A673 (cell line): ENCODE data around the gene RNGTT. TPM values are rescaled to one million over a fixed set of nuclear protein-coding genes. Genes with fewer than 3 reads are reported as not detected.

Experiments
- BruUV-seq: library from RNA; stranded (reverse); fragments of 400-500 nt; replicated peaks from 2 replicates; lab custom pipeline; 2021; lab: Mats Ljungman, UMichigan
- CTCF ChIA-PET: fragments of 300-600 bp; sonication (Branson Sonifier 250); formaldehyde crosslinking; loops from one replicate; lab custom pipeline; 2022; ENCODE audit warnings: antibody characterized with exemption; lab: Charles Lee
- POLR2A ChIA-PET: fragments of 300-600 bp; sonication (Branson Sonifier 250); formaldehyde crosslinking; loops from one replicate; lab custom pipeline; 2022; ENCODE audit warnings: antibody characterized with exemption; ENCODE audit not compliant: low non-redundant PET; lab: Charles Lee
- DNase-seq: peaks from one replicate; pipeline ENCODE4 v3.0.0-alpha.2; 2015; ENCODE audit warnings: low spot score
- H3K27ac ChIP-seq: fragments of 200-600 bp; sonication (generic); 2 replicates; pipeline ENCODE4 v1.5.1; 2016; ENCODE audit warnings: mixed run types, low read depth, mild to moderate bottlenecking, mixed read lengths, antibody characterized with exemption, low read length; ENCODE audit not compliant: poor library complexity, severe bottlenecking
- H3K27me3 ChIP-seq: fragments of 200-600 bp; sonication (generic); replicated peaks from 2 replicates; pipeline ENCODE4 v1.6.1; 2017; ENCODE audit warnings: mixed run types, low read depth, mild to moderate bottlenecking, mixed read lengths, antibody characterized with exemption, low read length; ENCODE audit not compliant: insufficient read depth, poor library complexity
- H3K36me3 ChIP-seq: fragments of 200-600 bp; sonication (generic); 2 replicates; pipeline ENCODE4 v1.6.1; 2016; ENCODE audit warnings: mixed run types, mild to moderate bottlenecking, mixed read lengths, antibody characterized with exemption, low read length; ENCODE audit not compliant: insufficient read depth, poor library complexity, severe bottlenecking
- H3K4me1 ChIP-seq: fragments of 200-600 bp; sonication (generic); 2 replicates; pipeline ENCODE4 v1.6.1; 2017; ENCODE audit warnings: mixed run types, mild to moderate bottlenecking, mixed read lengths, antibody characterized with exemption, low read length; ENCODE audit not compliant: insufficient read depth, poor library complexity, severe bottlenecking
- H3K4me3 ChIP-seq: fragments of 200-600 bp; sonication (generic); 2 replicates; pipeline ENCODE4 v1.5.1; 2016; ENCODE audit warnings: low read depth, mixed run types, mild to moderate bottlenecking, mixed read lengths, low read length; ENCODE audit not compliant: poor library complexity, severe bottlenecking
- H3K9me3 ChIP-seq: fragments of 200-600 bp; sonication (generic); 2 replicates; pipeline ENCODE4 v1.6.1; 2016; ENCODE audit warnings: mixed run types, low read depth, mild to moderate bottlenecking, mixed read lengths, antibody characterized with exemption, low read length; ENCODE audit not compliant: poor library complexity, severe bottlenecking
- EZH2 ChIP-seq: fragments of 200-600 bp; sonication (generic); IDR thresholded peaks from 2 replicates; pipeline ENCODE4 v1.6.1; 2017; ENCODE audit warnings: borderline replicate concordance, low read depth, mild to moderate bottlenecking, mixed read lengths, antibody characterized with exemption, low read length; ENCODE audit not compliant: poor library complexity, severe bottlenecking
- intact Hi-C: fragments of 100-400 bp; cut with micrococcal nuclease; formaldehyde crosslinking; loops from one replicate; pipeline ENCODE4 v1.10.0; 2022; ENCODE audit not compliant: unreplicated experiment
- total RNA-seq: library from RNA; stranded (reverse); gene quantifications from 2 replicates; pipeline ENCODE4 v1.2.3, GENCODE V29; 2021
- TF ChIP-seq, protein P1 (sequence below): fragments of 300-800, 200-600 bp; sonication (generic); conservative IDR thresholded peaks from 2 replicates; pipeline ENCODE4 v1.5.1; 2017; ENCODE audit warnings: low read depth, mild to moderate bottlenecking, antibody characterized with exemption, low read length, moderate library complexity, mixed read lengths

Gene RNGTT
- total RNA-seq, 1 experiment from 2014 or later = 31.8 TPM

DNA sequence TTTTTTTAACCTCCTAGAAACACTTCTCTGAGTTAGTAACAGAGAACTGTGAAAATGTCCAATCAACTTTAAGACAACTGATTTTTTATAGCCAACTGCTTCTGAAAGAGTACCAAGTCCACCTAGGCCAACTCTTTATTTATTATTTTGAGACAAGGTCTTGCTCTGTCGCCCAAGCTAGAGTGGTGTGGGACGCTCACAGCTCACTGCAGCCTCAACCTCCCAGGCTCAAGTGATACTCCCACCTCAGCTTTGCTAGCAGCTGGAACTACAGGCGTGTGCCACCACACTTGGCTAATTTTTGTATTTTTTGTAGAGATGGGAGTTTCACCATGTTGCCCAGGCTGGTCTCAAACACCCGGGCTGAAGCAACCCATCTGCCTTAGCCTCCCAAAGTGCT, 331.6 kb downstream of the RNGTT start:
- no peaks in the 10 kb centered on the region for H3K9me3 ChIP-seq
- CTCF ChIA-PET = no interaction called here
- H3K27me3 ChIP-seq = no peaks in the 10 kb centered on the region
- no peak for DNase-seq
- BruUV-seq = no TSS peak
- no peak overlapping the region for H3K27ac ChIP-seq
- intact Hi-C loops = no loop called here
- no peak overlapping the region for H3K4me3 ChIP-seq
- POLR2A ChIA-PET = no interaction called here
- H3K4me1 ChIP-seq = peaks cover 2% of the 10 kb centered on the region
- no peaks in the 10 kb centered on the region for H3K36me3 ChIP-seq
- TF ChIP-seq, protein P1, sequence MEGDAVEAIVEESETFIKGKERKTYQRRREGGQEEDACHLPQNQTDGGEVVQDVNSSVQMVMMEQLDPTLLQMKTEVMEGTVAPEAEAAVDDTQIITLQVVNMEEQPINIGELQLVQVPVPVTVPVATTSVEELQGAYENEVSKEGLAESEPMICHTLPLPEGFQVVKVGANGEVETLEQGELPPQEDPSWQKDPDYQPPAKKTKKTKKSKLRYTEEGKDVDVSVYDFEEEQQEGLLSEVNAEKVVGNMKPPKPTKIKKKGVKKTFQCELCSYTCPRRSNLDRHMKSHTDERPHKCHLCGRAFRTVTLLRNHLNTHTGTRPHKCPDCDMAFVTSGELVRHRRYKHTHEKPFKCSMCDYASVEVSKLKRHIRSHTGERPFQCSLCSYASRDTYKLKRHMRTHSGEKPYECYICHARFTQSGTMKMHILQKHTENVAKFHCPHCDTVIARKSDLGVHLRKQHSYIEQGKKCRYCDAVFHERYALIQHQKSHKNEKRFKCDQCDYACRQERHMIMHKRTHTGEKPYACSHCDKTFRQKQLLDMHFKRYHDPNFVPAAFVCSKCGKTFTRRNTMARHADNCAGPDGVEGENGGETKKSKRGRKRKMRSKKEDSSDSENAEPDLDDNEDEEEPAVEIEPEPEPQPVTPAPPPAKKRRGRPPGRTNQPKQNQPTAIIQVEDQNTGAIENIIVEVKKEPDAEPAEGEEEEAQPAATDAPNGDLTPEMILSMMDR = no peak
- TF ChIP-seq EZH2 = no peak

DNA sequence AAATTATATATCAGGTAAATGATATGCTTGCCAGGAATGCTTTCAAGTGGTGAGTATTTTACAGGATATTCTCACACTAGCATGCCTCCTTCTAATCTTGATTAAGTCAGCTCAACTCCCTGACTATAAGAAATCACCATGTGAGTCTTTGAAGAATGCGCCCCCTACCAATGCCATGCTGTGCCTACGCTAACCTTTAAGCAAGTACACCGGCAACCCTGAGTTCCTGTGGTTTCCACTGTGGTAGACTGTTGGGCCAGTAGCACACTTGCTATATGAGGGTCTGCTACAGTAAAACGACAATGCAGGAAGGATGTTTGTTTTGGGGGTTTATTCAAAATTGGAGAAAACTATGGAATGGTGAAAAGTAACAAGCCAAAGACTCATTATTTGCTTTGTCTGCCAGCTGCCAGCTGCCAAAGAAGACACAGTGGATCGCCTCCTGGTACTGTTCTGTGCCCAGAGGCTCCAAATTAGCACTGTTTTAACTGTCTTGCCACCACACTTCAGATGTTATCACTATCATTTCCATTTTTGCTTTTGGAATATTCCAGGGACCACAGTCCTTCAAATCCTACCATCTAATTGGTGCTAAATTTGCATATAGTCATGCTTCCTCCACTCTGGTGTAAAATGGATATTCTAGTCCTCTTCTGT, 333.5 kb downstream of the RNGTT start:
- no peak overlapping the region for H3K4me3 ChIP-seq
- H3K9me3 ChIP-seq = no peaks in the 10 kb centered on the region
- no peaks in the 10 kb centered on the region for H3K4me1 ChIP-seq
- no peak overlapping the region for H3K27ac ChIP-seq
- intact Hi-C loops = no loop called here
- CTCF ChIA-PET = no interaction called here
- POLR2A ChIA-PET = no interaction called here
- no TSS peak for BruUV-seq
- no peak for TF ChIP-seq EZH2
- TF ChIP-seq, protein P1 = peak; percentile 46
- peak; percentile 42 for DNase-seq
- H3K36me3 ChIP-seq = no peaks in the 10 kb centered on the region
- no peaks in the 10 kb centered on the region for H3K27me3 ChIP-seq

DNA sequence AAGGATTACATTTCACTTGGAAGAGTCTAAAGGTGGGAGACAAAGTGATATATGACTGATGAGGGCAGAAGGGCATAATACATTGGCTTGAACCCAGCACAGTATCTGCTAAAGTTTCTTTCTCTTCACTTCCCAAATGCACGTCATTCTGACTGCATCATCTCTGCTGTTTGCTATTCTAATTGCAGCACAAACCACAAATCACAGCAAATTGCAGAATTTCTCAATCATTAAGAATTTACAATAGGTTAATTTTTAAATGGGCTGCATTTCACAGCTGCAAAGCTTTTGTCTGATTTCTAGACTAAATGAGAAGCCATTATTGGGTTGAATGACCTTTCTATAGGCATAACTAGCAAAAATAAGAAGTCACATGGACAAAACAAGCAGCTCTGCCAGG, 337.0 kb downstream of the RNGTT start:
- intact Hi-C loops = no loop called here
- no peaks in the 10 kb centered on the region for H3K36me3 ChIP-seq
- H3K27me3 ChIP-seq = no peaks in the 10 kb centered on the region
- H3K27ac ChIP-seq = no peak overlapping the region
- H3K9me3 ChIP-seq = no peaks in the 10 kb centered on the region
- POLR2A ChIA-PET = no interaction called here
- DNase-seq = no peak
- no peak overlapping the region for H3K4me3 ChIP-seq
- H3K4me1 ChIP-seq = no peaks in the 10 kb centered on the region
- CTCF ChIA-PET = no interaction called here
- BruUV-seq = no TSS peak
- TF ChIP-seq EZH2 = no peak
- TF ChIP-seq, protein P1 = no peak
